SIG-M5 (cell line): ENCODE results near the gene ENTPD2.
"Not testable (repeated sequence)": the region's sequence is repeated elsewhere in the genome, so short reads cannot be mapped to it uniquely, and the experiment has no call there.

Source experiments
- DNase-seq: peaks from one replicate; lab custom pipeline; 2025; lab: John Stamatoyannopoulos, UW

Gene ENTPD2

DNA sequence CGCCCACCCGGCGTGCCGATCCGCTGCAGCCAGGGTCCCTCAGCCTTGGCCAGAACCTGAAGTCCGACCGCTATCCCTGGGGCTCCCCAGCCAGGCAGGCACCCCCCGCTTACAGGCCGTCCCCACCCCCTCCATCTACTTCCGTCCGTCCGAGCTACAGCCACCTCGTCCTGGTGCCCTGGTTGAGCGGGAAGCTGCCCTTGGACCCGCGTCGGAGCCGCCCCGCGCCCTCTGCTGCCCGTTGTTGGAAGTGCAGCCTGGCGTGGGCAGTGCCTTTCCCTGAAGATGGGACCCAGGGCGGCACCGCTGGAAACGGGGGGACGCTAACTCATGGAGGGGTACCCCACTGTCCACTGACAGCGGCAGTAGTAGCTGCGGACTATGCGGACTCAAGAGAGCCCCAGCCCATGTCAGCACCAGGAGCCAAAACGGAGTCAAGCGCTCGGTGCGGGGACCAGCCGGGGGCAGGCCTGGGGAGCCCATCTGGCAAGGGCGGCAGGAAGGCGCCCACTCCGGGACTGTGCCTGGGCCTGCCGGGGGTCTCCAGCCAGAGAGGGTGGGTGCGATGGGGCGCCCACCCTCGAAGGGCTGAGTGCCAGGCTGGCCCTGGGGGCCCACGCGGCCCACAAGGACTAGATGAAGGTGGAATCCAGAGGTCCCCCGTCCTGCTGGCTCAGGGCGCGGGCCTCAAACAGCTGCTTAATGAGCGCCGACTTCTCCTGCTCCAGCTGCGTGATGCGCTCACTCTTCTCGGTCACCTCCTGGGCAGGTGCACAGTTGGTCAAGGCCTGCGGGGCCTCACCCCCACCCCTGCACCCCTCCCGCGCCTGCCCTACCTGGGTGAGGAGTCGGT, 10.4 kb upstream of the ENTPD2 start:
- no peak for DNase-seq

DNA sequence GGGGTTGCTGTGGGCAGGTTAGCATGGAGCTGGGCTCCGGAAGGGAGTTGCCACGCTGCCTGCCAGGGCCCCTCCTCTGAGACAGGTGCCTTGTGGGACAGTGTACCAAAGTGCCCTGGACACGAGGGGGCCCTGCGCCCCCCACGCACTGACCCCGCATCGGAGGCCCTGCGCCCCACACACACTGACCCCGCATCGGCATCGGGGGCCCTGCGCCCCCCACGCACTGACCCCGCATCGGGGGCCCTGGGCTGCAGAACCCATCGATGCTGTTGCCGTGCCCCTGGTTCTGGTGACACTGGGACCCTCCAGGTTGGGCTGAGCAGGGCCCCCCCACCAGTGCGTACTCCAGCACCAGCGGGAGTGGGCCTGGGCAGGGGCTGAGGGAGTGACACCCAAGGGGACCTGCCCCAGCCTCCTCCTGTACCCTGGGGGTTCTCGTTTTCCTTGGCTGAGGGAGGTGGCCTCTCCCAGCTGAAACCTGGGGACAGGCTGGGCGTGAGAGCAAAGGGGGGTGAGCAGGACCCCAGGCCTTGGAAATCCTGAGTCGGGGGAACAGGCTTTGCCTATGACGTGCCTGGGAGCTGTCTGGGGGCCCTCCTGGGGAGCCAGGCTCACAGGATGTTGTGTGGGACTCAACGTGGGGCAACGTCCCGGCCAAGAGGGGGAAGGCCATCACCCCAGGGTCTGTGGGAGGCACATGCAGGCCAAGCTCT, 9.6 kb upstream of the ENTPD2 start:
- no peak for DNase-seq

DNA sequence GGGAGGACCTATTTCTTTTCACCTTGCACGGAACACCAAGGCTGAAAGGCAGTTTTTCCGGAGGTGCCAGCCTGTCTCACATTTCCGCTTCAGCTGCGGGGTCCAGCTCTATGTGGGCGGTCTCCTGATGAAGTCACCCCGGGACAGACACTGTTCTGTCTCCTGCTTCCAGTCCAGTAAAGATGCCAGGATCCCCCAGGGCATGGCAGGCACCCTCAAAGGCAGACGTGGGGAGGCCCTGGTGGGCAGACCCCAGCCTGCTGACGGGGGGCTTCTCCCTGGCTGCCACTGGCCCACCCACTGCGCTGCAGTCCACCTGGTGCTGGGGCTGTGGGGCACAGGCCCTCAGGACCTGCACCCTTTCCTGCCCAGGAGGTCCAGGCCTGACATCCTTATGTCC, 8.9 kb upstream of the ENTPD2 start:
- DNase-seq = not testable (repeated sequence)

DNA sequence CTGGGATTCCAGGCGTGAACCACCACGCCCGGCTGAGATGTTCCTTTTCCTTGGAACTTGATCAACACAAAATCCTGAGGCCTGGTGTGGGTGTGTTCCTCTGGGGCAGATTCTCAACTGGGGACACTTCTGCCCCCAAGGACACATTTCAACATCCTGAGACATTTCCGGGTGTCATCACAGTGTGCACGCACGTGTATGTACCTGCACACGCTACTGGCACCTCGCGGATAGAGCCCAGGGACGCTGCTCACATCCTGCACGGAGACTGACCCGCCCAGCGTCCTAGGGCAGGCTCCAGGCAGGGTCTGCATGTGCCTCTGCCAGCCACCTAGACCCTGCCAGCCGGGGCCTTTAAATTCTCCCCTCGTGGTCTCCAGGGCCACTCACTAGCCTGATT, 8.5 kb upstream of the ENTPD2 start:
- no peak for DNase-seq

DNA sequence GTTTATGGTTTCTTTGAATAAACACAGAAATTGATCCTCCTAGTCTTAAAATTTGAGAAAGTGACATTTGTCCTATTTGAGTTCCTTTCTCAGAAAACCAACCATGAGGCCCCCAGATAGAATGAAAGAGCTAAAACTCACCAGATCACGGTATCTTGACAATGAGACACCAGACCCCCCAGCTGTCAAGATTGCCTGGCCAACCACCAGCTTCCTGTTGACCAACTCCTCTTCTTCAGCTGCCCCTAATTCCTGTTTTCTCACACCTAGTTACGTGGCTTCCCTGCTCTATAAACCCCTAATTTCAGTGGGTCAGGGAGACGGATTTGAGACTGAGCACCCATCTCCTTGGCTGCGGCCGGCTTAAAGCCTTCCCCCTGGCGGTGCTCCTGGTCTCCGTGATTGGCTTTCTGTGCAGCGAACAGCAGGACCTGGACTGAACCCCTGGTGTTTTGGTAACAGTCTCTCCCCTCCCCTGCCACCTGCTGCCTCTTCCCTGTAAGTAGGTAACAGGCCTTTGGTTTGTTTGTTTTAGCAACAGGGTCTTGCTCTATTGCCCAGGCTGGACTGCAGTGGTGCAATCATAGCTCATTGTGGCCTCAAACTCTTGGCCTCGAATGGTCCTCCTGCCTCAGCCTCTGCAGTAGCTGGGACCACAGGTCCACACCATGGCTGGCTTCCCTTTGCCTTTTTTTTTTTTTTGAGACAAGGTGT, 4.8 kb upstream of the ENTPD2 start:
- no peak for DNase-seq

DNA sequence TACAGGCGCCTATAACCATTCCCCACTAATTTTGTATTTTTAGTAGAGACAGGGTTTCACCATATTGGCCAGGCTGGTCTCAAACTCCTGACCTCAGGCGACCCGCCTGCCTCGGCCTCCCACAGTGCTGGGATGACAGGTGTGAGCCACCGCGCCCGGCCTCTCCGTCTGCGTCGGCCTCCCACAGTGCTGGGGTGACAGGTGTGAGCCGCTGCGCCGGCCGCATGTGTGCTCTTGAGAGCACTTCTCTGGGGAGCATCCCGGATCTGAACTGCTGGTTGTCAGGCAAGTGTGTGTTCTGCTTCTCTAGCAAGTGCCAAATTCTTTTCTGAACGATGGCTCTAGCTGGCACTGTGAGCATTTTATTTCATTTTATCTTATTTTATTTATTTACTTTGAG, 3.7 kb upstream of the ENTPD2 start:
- DNase-seq = no peak

DNA sequence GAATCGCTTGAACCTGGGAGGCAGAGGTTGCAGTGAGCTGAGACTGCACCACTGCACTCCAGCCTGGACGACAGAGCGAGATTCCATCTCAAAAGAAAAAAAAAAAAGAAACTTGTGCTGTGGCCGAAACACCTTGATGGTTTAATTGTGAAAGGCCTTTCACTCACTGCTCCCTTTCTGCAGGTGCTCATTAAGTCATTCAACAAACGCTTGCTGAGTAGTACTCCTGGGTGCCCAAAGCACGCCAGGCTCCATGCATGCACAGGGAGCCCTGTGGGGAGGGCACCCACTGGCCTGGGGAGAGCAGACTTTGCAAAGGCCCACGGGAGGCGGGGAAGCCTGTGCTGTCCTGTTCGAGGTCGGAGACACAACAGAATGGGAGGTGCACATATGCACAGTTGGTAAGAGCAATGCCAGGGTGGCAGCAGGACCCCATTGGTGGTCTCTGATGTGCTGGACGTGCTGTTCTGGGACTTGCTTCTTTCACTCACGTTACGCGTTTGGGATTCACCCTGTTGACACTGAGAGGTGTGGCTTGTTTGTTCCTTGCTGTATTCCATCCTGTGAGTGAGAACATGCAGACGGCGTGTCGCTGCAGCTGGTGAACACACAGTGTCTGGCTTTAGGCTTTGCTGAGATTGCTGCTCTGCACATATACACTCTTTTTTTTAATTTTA, 3.0 kb upstream of the ENTPD2 start:
- DNase-seq = no peak

DNA sequence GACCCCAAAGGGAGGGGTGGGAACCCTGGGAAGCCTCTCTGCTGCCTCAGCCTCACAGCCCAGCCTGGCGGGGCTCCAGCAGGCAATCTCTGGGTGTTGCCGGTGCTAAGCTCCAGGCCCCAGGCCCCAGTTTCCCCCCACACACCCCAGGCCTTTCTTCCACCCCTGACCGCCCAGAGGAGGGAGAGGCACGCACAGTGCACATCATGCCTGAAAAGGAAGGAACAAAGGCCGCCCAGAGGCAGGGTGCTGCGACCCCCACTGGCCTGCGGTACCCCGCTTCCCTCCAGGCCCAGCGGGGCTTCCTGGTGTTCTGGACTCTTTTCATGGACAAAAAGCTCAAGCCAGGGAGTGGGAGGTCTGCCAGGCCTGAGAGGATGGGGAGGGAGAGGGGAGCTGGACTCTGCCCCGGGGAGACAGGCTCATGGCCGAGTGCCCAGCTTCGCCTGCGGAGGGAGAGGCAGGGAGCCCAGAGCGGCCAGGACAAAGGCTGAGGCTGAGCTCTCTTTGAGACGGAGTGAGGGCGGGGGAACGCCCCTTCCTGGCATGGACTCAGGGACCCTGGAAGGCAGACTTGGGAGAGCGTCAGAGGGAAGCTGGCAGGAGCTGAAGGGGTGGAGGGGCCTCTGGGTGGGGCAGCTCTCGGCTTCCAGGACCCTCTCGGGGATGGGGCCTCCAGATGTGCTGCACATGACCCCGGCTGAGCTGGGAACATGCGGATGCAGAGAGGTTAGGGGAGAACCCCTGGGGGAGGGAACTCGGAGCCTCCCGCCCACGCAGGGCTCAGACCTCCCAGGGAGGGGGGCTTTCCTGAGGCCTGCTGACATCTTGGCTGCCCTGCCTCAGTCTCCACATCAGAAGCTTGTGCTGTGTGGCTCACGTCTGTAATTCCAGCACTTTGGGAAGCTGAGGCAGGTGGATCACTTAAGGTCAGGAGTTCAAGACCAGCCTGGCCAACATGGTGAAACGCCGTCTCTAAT, 1.8 kb upstream of the ENTPD2 start:
- DNase-seq = no peak

DNA sequence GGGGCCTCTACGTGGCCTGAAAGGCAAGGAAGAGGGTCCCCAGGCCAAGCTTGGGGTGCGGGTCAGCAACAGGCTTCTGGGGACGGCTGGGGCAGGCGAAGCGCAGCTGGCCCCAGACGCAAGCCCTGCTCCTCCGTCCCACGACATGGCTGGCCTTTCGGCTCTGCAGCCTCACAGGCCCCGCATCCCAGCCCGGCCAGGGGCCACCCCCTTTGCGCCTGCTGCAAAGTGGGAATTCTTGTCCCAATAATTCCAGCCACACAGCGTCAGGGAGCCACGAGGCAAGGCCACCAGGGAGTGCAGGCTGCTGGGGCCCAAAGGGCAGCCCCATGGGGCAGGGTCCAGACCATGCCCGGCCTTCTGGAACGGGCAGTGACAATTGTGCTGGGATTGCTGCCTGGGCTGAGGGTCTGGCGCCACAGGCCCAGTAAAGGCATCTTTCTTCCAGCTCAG, 1.1 kb upstream of the ENTPD2 start:
- DNase-seq = no peak

DNA sequence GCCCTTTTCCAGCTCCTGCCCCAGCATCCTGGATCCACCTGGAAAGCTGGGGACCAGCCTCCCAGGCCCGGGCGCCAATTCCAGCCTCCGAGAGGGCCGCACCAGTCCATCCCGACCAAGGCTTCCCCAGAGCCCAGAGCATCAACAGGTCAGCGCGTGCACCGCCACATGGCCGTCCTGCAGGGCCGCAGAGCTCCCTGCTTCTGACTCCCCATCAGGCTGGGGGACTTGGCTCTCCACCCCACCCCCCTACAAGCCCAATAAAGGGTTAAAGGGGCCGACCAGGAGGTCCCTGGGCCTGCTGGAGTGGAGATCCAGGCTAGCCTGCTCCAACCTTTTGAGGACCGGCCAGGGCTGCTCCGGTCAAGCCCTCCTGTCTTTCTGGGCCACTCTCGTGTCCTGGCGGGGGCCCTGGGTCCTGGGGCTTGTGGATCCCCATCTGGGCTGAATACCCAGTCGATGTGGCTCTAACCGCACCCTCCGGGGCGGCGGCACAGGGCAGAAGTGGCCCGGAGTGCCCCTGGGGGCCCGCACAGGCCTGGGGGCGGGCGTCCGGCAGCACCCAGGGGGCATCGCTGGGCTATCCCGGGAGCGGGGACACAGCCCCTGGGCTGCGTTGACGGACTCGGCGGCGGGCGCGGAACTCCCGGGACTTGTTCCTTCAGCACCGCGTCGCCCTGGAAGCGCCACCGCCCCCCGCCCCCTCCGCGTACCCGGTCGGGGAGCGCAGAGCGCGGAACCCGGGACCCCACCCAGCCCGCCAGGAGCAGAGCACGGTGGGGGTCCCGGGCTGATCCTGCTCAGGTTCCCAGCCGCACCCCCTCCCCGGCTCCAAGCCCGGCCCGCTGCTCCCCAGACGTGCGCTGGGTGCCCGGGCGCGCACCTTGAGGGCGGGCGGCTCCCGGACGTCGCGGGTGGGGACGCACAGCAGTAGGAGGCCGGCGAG, 590 bp downstream of the ENTPD2 start:
- DNase-seq = no peak

DNA sequence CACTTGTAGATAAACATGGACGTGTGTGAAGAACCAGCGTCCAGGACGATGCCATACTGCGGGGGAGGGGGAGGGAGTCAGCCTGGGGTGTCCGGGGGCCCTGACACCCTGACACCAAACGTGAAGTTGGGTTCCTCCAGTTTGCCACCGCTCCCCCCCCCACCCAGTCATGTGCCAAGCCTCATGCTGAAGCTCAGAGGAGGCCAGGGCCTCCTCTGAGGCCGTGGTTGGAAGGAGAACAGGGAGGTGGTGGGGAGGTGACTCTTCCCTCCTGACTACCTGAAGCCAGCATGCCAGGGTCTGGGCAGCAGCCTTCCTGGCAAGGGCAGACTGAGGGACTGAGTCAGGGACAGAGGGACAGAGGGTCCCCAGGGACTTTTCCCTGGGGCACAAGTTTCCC, 1.6 kb downstream of the ENTPD2 start:
- DNase-seq = no peak

DNA sequence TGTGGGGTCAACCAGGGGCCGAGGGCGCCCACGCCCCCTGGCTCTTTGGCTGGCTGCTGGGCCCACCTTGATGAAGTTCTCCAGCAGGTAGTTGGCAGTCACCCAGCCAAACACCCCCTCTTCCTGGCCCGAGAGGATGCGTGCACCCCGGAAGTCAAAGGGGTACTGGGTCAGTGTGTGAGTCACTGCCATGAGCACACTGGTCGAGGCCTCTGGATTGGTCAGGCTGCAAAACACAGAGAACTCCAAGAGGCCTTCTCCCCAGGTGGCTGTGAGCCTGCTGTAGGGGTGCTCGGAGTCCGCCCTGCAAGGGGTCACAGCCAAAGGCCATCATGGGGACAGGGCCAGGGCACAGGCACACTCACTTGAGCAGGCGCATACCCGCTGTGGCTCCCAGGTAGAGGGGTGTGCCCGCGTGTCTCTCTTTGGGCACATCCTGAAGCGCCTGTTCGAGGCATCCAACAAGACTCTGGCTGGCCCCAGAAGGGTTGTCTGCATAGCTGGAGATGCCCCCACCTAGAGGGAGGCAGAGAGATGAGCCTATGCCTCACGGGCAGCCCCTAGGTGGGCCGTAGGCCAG, 2.6 kb downstream of the ENTPD2 start:
- DNase-seq = no peak

DNA sequence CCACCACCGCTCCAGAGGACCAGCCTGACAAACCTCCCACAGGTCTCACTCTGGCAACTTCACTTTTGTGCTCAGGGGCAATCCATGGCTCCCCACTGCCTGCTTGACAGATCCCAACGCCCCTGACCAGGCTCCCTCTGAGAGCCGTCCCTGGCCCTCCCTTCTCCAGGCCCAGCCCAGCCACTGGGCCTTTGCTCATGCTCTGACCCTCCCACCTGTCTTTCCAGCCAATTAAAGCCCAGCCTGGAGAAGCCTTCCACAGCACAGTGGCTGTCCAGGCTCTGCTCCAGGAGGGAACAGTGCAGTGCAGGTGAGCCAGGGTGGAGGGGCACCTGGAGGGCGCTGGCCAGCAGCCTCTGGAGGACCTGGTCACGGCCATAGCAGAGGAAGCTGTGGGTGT, 3.3 kb downstream of the ENTPD2 start:
- no peak for DNase-seq

DNA sequence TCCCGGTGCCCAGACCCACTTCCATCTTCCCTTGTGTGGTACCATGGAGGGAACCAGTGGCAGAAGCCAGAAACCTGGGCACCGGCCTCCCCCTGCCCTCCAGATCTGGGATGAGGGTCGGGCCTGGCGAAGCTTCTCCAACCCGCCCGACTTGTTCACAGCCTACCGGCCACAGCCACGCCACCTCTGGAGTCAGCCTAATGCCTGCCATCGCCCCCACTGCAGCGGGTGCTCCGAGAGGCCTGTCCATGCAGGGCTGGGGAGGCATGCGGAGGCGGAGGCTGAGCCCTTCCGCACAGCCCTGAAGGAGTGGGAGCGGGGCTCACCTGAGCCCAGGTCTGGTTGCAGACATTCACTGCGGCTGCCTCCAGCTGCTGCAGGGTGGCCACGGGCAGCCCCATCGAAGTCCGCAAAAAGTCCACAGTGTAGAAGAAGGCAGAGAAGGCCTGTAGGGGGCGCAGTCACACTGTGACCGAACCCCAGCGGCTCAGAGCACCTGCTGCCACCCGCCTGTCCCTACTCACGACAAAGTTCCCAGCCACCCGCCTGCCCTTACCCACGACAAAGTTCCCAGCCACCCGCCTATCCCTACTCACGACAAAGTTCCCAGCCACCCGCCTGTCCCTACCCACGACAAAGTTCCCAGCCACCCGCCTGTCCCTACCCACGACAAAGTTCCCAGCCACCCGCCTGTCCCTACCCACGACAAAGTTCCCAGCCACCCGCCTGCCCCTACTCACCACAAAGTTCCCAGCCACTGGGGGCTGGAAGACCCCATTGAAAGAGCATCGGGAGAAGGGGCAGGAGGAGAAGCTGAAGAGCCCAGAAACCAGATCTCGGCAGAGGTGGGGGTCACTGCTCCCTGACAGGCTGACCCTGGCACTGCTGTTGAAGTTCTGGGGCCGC, 4.1 kb downstream of the ENTPD2 start:
- no peak for DNase-seq

DNA sequence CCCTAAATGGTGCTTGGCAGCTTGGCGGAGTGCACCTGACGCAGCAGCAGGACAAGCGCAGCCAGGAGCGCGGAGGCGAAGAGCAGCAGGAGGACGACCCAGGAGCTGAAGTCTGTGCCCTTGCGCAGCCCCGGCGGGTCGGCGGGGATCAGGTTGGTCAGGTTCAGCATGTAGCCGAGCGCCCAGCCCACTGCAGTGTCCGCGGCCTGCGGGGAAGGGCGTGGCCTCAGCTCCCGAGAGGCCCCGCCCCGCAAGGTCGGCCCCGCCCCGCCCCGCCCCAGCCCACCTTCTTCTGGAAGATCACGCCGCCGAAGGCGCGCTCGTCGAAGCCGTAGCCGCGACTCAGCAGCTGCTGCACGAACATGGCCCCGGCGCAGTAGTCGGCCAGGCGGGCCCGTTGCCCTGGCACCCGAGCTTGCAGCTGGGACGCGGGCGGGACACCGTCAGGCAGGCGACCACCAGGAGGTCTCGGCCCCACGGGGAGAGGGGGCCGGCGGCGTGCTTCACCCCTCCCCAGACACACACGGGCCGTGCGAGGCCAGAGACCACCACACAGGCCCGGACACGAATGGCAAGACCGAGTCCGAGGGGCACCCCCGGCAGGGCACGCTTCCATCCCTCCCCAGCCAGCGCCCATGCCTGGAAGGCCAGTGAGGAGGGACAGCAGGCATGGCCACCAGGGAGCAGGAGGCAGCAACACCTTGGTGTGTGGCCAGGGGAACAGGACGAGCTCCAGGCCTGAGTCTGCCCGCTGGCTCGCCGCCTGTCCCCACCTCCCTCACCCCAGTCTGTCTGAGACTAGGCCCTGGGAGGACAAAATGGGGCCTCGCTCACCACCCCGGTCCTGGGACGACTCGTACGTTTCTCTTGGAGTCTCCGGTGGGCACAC, 5.0 kb downstream of the ENTPD2 start:
- no peak for DNase-seq

DNA sequence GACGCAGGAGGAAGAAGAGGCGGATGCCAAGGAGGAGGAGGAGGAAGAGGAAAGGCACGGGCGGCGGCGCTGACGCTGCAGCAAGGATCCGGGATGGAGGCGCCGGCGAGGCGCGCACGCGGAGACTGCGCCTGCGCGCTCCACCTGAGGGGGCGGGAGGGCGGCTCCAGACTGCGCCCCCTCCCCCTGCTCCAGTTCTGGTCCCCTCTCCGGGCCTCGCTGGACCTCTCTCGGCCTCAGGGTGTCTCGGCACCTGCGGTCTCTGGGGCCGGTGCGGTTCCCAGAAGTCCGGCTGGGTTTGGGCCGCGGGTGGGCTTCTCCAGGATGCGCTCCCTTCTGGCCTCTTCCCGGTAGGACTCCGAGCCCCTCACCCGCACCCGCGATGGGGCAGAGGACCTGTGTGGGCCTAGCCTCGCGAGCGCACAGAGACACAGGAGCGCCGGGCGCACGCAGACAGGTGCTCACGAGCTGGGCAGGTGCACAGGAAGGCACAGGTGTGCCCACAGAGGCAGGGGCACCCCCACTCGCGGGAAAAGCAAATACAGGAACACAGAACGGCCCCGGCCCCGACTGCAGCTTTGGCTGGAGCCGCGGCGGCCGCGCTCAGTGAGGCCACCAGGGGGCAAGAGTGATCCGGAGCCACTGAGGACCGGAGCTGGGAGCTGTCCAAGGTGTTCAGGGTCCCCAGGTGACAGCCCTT, 7.6 kb downstream of the ENTPD2 start, which contains the start of gene NPDC1:
NPDC1 (minus strand) TSS at position 90 of the 700 bp plus-strand sequence. CDS start 188 bp downstream, outside the sequence.
- no peak for DNase-seq
